ENCODE data around the gene SLC4A9.

The SLC4A9 gene

GRCh38 chr5:140362875-140363630 is 3.1 kb downstream of the SLC4A9 start:
- DNase-seq: no peak

GRCh38 chr5:140363631-140364471 is 3.9 kb downstream of the SLC4A9 start:
- no peak for DNase-seq

DNA sequence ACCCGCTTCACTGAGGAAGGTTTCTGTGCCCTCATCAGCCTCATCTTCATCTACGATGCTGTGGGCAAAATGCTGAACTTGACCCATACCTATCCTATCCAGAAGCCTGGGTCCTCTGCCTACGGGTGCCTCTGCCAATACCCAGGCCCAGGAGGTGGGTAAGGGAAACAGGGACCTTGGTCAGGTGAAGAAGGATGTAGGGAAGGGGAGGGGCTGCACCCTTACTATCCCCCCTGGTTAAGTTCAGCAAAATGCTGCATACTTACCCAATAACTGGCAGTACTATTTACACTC is 4.4 kb downstream of the SLC4A9 start:
- no peak for DNase-seq

DNA sequence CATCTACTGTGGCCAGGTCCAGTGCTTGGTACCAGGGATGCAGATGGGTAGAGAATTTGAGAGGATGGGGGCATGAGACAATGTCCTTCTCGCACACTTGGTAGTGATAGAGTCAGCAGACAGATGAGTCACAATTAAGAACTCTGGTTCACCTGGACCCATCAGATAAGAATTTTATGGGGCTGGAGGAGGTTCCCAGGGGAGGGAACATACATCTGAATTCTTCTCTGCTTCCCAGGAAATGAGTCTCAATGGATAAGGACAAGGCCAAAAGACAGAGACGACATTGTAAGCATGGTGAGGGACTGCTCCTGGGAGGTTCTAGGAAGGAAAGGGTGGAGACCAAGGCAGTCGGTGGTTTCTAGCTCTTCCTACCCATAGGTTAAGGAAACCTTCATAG is 5.3 kb downstream of the SLC4A9 start:
- DNase-seq: no peak

GRCh38 chr5:140365941-140366340 is 5.9 kb downstream of the SLC4A9 start:
- no peak for DNase-seq

DNA sequence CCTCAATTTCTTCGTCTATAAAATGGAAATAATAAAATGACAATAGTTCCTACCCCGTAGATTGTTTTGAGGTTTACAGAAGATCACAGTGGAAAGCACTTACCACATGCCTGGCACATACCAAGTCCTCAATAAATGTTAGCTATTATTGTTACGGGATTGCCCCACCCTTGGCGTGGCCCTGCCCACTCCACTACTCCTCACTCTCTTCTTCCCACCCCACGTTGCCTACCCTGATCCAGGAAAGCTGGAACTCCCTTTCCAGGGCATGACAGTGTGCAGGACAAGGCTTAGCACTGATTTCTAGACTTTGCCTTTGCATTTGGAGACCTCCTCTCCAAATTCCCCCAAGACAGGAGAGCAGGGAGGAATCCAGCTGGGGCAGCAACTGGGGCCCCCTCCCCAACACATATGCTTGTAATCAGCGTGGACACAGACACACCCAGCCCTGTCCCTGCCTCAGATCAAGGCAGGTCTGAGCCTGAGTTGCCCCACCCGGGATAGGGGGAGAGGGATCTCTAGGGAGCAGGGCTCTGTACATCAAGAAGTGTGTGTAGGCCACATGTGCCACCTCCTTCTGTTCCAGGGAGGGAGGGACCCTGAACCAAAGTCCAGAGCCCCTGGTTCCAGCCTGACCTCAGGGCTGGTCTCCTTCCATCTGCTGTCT is 6.7 kb downstream of the SLC4A9 start:
- no peak for DNase-seq

GRCh38 chr5:140367256-140368013 is 7.4 kb downstream of the SLC4A9 start:
- no peak for DNase-seq

- no peak for DNase-seq
Observed at GRCh38 chr5:140371356-140372151, 11.6 kb downstream of the SLC4A9 start.

- DNase-seq: peak; percentile 40
Observed at GRCh38 chr5:140372971-140373487, 13.0 kb downstream of the SLC4A9 start.

DNA sequence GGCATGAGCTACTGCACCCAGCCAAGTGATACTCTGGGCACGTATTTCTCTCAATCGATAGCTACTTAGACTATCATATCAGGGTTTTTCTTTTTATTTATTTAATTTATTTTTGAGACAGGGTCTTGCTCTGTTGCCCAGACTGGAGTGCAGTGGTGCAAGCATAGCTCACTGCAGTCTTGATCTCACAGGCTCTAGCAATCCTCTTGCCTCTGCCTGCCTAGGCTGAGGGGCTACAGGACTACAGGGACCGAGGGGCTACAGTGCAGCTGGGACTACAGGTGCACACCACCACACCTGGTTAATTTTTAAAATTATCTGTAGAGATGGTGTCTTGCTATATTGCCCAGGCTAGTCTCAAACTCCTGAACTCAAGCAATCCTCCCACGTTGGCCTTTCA is 21.4 kb downstream of the SLC4A9 start:
- no peak for DNase-seq

DNA sequence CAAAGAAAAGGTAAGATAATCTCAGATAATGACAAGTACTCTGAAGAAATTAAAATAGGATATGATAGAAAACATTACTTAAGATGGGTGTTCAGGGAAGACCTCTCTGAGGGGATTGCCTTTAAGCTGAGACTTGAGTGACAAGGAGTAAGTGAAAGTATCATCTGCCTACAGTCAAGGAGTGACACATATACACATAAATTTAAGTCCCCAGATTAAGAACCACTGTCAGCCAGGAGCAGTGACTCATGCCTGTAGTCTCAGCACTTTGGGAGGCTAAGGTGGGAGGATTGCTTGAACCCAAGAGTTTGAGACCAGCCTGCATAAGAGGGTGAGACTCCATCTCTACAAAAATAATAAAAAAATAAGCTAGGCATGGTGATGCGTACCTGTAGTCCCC is 22.0 kb downstream of the SLC4A9 start:
- no peak for DNase-seq

DNA sequence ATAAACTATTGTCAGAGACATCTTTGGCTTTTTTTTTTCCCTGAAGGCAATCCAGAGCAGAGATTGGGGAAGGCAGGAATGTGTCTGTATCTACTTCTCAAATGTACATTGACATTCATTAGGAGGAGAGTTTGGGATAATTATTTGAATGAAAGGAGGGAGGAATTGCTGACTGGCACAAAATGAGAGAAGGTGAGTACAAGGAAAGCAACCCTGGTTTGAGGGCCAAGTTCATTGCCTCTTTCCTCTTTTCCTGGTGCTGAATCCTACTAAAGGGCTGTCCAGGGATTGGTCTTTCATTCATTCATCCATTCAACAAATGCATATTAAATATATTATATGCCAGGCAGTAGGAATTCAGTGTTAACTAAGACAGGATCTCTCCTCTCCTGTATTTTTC is 22.9 kb downstream of the SLC4A9 start:
- no peak for DNase-seq

DNA sequence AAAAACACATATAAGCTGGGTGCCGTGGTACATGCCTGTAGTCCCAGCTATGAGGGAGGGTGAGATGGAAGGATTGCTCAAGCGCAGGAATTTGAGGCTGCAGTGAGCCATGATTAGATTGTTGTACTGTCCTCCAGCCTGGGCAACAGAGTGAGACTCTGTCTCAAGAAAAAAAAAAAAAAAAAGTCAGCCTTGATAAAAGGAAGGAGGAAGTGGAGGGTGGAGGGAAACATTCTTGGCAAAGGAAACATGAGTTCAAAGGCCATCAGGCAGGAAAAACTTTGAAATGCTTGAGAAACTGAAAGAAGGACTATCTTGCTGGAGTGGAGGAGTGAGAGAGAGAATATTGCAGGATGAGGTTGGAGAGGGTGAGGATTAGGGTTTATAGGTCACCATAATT is 23.3 kb downstream of the SLC4A9 start:
- no peak for DNase-seq

- DNase-seq: no peak
Observed at GRCh38 chr5:140388052-140388451, 28.1 kb downstream of the SLC4A9 start.

- DNase-seq: no peak
Observed at GRCh38 chr5:140391312-140391711, 31.3 kb downstream of the SLC4A9 start.

GRCh38 chr5:140391732-140392131 is 31.7 kb downstream of the SLC4A9 start:
- no peak for DNase-seq

DNA sequence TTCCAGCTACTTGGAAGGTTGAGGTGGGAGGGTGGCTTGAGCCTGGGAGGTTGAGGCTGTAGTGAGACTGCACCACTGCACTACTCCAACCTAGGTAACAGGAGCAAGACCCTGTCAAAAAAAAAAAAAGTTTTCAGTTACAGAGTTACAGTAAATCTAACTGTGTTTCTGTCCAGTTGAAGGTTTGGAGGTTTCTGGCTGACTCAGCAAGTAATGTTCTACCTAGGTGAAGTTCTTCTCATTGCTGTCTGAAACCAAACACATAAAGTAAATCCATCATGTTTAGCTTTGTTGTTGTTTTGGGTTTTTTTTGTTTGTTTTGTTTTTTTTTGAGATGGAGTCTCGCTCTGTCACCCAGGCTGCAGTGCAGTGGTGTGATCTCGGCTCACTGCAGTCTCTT is 33.7 kb downstream of the SLC4A9 start:
- DNase-seq: no peak

GRCh38 chr5:140398379-140398811 is 38.4 kb downstream of the SLC4A9 start:
- no peak for DNase-seq

GRCh38 chr5:140399979-140400729 is 40.2 kb downstream of the SLC4A9 start:
- DNase-seq: no peak

DNA sequence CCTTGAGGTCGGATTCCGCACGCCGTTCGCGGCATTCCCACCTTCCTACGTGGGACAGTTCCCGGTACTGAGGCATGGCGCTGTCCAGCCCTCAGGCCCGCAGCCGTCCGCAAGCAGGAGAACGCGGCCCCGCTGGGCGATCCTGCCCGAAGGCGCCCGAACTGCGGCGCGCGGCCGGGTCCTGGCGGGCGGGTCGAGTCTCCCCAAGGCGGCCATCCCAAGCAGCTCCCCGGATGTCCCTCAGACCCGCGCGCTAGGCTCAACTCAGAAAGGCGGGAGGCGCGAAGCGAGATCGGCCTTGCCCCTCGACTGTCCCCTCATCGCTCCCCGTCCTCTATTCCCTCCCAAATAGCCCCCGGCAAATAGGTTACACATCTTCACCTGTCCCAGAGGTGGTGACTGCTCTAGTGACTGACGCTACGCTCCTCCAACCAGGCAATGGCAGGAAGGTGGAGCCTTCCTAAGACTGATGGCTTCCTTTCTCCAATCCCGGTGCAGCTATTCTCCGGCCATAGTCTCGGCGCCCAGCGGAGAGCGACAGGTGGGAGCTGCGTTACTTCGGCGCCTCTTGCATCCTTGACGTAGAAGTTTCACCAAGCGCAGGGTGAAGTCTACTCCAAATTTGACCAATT is 40.9 kb downstream of the SLC4A9 start:
- DNase-seq: peak; percentile 90

All from NCI-H1105 treated with DMSO at 0.1 percent for 48 hours (cell line).